Subcutaneous adipose tissue (tissue), 4 donors: ENCODE data around the gene UPF3A. TPM values are rescaled to one million over a fixed set of nuclear protein-coding genes. Genes with fewer than 3 reads are reported as not detected.

Experiments used
- total RNA-seq, 4 donors: library from RNA; depleted of rRNA; stranded (reverse); fragments of >200 nt; gene quantifications; one replicate each; pipeline ENCODE4 v1.1.0, GENCODE V29; 2016
- TF ChIP-seq, protein P1 (sequence below): fragments of 450-650 bp; IDR thresholded peaks from one replicate; pipeline ENCODE4 v1.5.1; 2016; ENCODE audit warnings: low read depth, mild to moderate bottlenecking, control low read depth, antibody characterized with exemption, moderate library complexity

UPF3A gene
- total RNA-seq, 4 donors from 2014 or later, result 35.4 to 74.4 (median 46.2) TPM

- TF ChIP-seq, protein P1, sequence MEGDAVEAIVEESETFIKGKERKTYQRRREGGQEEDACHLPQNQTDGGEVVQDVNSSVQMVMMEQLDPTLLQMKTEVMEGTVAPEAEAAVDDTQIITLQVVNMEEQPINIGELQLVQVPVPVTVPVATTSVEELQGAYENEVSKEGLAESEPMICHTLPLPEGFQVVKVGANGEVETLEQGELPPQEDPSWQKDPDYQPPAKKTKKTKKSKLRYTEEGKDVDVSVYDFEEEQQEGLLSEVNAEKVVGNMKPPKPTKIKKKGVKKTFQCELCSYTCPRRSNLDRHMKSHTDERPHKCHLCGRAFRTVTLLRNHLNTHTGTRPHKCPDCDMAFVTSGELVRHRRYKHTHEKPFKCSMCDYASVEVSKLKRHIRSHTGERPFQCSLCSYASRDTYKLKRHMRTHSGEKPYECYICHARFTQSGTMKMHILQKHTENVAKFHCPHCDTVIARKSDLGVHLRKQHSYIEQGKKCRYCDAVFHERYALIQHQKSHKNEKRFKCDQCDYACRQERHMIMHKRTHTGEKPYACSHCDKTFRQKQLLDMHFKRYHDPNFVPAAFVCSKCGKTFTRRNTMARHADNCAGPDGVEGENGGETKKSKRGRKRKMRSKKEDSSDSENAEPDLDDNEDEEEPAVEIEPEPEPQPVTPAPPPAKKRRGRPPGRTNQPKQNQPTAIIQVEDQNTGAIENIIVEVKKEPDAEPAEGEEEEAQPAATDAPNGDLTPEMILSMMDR, result no peak
Observed at GRCh38 chr13:114315074-114315785, 33.8 kb downstream of the UPF3A start.

DNA sequence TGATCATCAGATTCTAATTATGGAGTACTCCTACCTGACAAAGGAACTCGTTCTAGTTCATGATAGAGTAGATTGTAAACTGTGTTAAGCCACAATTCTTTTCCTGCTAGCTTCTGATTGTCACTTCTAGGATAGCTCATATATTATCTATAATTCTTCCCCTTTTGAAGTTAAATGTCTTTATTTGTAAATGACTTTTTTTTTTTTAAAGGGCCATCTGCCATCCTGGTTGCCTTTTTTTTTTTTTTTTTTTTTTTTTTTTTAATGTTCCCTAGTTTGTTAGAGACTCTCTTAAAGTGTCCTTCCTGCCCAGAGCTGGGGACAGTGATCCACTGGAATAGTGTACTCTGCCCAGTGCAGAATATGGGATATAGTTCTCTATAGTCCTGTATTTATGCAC, 37.2 kb downstream of the UPF3A start:
- TF ChIP-seq, protein P1, result no peak

- TF ChIP-seq, protein P1, result no peak
Observed at GRCh38 chr13:114319441-114319913, 38.1 kb downstream of the UPF3A start.

- TF ChIP-seq, protein P1, result no peak
Observed at GRCh38 chr13:114320065-114320464, 38.7 kb downstream of the UPF3A start.

- TF ChIP-seq, protein P1, result no peak
Observed at GRCh38 chr13:114321256-114321655, 39.9 kb downstream of the UPF3A start.

DNA sequence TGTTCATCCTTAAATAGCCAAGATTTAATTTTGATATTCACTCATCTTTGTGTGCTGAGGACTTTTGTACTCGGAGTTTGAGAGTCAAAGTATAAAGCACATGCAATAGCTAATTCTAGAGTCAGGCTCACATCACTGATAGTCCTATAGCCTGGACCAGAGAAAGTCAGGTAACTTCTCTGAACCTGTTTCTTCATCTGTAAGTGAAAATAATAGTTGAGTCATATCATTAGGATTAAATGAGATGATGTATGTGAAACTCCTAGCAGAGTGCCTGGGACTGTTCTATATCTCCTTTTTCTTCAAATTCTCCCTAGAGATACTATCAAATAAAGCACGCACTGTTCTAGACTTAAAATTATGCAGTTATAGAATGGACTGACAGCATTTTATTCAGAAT, 41.9 kb downstream of the UPF3A start:
- TF ChIP-seq, protein P1, result no peak

- TF ChIP-seq, protein P1, result no peak
Observed at GRCh38 chr13:114324334-114324733, 42.9 kb downstream of the UPF3A start.
